ENCODE results near the gene EEF1AKMT2.

Gene EEF1AKMT2

DNA sequence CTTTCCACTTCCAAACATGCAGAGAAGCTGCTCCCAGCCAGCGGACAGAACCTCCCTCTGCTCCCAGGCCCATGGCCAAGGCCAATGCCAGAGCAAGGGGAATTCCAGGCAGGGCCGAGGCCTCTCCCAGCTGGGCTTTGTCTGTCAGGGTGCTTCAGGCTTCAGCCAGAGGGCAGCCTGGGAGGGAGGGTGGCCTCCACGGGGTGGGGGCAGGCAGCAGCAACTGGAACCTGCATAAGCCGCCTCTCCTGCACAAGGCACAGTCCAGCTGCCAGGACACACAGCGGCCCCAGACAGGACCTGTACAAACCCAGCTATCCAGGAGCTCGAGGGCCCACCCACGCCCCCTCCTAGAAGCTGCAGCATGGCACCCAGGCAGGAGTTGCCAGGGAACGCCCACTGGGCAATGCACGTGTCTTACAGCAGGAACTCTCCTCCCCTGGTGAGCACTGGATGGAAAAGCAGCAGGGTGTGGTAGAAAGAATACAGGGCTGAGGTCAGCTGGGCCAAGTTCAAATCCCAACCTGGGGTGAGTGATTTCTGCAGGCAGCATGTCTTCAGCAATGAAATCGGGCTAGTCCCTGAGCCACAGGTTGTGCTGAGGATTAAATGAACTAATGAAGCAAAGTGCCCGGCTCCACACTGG, 55.1 kb downstream of the EEF1AKMT2 start:
- DNase-seq, result peak; percentile 86

DNA sequence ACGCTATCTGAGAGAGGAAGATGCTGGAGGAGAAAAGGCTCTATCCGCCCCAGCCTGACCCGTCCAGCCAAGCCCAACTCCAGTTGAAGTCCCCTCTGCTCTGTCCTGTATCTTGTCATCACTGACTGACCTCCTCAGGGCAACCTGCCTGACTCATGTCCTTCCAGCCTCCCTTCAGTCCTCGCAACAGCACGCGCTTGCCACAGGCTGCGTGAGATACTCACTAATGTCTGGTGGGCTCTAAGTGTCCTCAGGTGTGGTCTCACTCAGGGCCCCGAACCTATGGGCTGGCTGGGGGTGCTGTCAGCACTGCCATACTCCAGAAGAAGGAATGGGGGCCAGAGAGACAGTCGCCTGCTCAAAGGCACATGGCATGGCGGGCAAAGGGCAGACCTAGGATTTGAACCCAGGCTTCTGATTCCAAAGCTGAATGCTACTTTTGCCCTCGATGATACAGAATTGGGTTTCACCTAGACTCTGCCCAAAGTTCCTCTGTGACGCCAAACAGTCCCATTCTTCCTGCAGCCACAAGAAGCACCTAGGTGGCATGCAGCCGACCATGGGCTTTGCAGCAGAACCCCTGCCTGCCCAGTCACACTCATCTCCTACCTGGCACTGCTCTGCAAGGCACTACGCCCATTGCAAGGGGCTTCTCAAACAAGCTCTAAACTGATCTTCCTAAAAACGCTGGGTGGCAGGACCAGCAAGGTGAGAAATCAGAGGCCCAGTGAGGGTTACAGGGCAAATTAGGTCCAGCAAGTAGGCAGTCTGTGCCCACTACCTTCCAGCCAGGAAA, 56.0 kb downstream of the EEF1AKMT2 start:
- DNase-seq, result no peak

GRCh38 chr10:124734311-124735166, 57.1 kb downstream of the EEF1AKMT2 start:
- peak; percentile 19 for DNase-seq

DNA sequence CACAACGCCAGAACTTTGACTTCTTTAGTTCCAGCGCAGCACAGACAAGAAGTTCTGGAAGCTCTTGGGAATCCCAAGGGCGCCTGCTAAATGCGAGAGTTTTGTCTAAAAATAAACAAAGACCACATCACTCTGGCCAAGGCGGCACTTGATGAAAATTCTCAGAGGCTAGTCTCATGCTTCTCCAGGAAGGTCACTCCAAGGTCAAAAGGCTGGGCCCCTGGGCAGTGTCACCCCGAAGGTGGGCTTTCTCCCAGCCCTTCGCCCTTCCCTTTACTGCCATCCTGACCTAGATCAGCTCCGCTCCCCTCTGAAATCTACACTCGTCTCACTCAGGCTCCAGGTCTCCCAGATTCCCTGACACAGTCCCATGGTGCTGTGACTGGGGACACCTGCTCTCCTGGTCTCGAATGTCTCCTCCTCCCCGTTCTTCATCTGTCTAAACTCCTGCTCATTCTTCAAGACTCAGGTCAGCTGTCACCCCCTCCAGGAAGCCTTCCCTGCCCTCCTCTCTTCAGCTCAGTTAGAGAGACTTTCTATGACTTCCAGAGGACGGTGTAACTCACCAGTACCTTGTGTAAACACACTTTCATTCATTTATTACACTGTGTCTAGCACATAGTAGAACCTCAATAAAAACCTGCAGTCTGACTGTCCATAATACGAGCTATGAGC, 58.0 kb downstream of the EEF1AKMT2 start:
- DNase-seq, result no peak

DNA sequence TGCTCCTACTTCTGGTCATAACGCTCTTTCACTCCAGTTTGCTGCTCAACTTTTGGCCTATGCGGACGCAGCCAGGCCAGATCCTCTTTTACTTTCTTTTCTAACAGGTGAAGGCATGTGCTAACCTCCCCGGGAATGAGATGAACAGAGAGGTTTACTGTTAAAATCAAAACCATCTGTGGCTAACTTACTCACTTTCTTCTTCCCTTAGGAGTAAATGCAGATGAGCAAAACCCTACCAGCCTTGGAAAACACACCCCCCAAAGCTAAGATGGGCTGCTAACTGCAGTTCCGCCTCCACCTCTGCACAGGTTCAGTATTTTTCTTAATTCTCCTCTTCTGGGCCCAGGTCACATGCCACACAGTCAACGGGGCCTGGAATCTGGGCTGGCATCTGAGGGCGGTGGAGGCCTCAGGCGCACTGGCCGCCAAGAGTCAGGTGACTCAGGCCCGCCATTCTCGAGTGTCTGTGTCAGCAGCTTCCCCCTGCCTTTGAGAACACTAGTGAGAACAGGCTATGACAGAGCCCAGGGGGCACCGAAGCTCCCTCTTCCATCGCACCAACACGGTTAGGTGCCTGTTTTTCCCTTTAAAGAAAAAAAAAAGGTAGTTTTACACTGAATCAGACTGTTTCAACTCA, 58.6 kb downstream of the EEF1AKMT2 start:
- DNase-seq, result peak; percentile 48

DNA sequence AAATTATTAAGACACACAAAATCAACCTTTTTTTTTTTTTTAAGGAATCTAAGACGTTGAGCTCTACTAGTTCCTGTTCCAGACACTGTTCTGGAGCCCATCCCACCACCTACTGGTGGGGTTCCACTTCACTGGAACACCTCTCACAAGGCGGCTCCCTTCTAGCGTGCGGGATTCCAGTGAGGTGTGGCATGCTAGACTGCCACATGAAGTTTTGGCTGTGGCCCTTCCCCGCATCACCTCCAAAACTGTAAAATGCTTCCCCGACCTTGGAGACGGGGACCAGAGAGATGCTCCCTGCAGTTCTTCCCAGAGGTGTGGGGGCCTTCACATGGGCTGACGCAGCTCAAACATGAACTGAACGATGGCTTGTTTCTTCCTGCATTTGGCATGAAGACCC, 60.1 kb downstream of the EEF1AKMT2 start:
- DNase-seq, result peak; percentile 4

DNA sequence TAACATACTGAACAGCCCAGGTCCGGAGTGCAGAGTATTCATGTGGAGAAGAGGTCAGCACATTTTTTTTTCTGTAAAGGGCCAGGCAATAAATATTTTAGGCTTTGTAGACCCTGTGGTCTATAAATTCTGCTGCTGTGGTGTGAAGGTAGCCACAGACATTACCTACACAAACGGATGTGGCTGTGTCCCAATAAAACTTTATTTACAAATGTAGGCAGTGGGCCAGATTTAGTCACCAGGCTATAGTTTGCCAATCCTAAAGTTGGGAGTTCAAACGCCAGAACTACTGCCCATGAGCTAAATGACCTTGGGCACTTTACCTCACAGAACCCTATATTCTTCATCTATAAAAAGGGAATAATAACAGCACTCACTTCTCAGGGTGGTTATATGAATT, 60.9 kb downstream of the EEF1AKMT2 start:
- no peak for DNase-seq

DNA sequence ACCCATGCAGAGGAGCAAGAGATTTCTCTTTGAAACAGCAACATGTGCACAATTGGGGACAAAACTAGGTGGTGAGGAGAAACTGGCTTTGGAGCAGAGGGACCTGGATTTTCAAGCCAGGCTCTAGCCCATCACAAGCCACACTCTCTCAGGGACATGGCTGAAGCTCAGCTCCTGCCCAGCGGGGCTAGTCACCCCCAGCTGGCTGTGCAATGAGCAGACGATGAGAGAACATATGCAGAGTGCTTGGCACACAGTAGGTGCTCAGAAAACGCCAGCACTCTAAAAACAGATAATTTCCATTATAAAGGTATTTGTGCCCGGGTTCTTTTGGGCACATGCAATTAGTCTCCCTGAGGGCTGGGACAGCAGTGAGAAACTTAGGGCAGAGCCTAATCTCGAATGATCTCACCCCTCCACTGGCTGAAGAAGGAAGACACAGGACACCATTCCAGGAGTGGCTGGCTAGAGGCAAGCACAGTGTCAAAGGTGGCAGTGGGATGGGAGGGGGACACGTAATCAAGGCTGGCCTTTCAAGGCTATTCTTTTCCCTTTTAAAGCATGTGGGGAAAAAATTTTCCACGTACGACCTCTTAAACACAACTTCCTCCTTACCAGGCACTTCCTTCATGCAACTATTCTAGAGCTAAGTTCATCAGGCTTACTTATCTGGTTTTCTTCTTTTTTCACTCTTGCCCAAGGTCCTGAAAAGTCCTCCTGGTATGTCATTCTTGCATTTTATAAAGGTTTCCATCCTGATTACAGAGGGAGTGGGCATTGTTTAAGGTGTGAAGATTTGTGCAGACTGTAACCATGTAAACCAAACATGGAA, 62.6 kb downstream of the EEF1AKMT2 start:
- peak; percentile 33 for DNase-seq

DNA sequence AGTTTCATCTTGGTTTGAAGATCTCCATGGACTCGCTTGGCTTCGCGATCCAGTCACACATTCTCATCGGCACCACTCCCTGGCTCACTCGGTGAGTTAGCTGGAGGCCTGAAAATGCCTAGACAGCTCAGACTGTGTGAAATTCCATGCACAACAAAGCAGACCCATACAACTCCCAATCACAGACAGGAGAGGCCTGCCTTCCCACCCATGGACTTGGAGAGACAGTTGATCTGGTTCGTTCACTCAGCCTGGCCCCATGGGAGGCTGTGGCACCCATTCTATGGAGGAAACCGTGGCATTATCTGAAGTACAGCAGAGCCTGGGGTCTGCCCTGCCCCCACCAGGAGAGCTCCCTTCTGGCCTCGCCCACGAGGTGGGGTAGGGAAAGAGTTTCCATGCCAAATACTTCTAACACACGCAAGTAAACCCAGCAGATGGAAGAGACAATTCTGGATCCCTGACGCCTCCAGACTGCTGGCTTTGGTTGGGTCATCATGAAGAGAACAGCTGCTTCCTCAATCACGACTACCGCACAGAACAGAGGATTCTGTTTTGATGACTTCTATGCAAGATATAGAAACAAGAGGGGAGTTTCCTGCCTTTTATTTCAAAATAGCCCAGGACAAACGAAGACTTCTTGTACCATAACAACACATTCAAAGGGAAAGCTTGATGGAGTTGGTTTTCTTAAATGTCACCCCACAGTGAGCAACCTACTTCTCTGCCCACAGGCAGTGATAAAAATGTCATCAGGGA, 63.4 kb downstream of the EEF1AKMT2 start:
- peak; percentile 74 for DNase-seq

DNA sequence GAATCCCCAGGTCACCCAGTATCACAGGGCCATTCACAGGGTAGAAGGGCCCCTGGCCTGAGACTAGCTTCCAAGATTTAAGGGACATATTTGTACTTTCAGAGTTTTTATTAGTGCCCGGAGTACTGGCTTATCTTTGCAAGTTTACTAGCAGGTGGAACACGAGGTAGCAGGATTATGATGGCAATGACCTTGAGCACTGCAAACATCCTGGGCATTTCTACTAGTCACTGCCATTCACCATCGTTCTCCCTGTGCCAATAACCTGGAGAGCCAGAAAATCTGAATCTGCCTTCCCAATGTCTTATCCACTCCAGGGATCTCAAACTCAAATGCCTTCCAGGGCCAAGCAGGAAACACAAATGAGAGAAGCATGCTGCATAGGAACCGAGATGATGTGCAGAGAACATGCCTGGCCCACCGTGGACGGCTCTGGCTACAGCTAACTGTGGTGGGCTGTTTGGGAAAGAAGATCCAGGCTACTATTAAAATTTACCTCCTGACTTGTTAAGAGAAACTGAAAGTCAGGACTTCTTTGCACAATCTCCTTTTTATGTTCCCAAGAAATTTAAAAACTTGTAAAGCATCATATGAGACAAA, 64.2 kb downstream of the EEF1AKMT2 start:
- peak; percentile 11 for DNase-seq

- no peak for DNase-seq
These were observed 65.9 kb downstream of the EEF1AKMT2 start for GRCh38 chr10:124725791-124726190.

- no peak for DNase-seq
These were observed 66.5 kb downstream of the EEF1AKMT2 start for GRCh38 chr10:124725171-124725631.

GRCh38 chr10:124724279-124725027, 67.2 kb downstream of the EEF1AKMT2 start:
- DNase-seq, result no peak

GRCh38 chr10:124723826-124724225, 67.9 kb downstream of the EEF1AKMT2 start:
- DNase-seq, result no peak

- DNase-seq, result no peak
These were observed 68.6 kb downstream of the EEF1AKMT2 start for GRCh38 chr10:124722798-124723783.

- DNase-seq, result no peak
These were observed 70.2 kb downstream of the EEF1AKMT2 start for GRCh38 chr10:124721330-124722045.

DNA sequence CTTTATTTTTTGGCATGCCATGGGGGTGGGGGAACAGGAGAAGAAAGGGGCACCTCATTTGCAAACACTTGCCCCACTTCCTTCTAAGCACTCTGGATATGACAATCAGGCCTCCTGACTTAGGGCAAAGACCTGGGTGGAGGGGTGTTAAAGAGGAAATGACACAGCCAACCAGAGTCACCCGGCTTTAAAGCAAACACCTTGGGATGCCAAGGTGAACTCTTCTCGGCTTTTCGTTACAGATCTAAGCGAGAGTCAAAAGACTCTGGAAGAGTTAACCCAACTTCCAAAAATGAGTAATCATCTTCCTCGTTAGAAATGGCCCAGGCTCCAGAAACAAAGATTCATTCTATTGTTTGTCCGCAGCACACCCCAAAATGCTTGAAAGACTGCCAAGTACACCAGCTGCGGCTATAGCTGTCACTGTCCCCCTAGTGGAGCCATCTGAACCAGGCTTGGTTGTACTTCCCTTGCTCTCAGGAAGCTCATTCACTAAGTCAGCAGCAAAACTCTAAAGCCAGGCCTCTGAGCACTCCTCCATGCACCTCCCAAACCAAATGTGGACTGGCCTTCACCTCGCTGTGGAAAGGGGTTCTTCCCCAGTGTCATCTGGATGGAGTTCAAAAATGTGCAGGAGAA, 72.4 kb downstream of the EEF1AKMT2 start:
- peak; percentile 85 for DNase-seq
